ENCODE results near the gene SEMA5A. TPM values are rescaled to one million over a fixed set of nuclear protein-coding genes. Genes with fewer than 3 reads are reported as not detected.

The SEMA5A gene
- total RNA-seq, 1 donor from 2014 or later, result 13.8 TPM

GRCh38 chr5:9570876-9571275 is 25.0 kb upstream of the SEMA5A start:
- Histone ChIP-seq H3K79me2 (ENCODE audit: insufficient read depth, low read length) (no peaks in the 10 kb centered on the region), H3K4me3 (ENCODE audit: insufficient read depth, low read depth, low read length) (no peak overlapping the region), H2AFZ (ENCODE audit: low read depth, low read length) (no peak overlapping the region), H4K20me1 (ENCODE audit: insufficient read depth, low read length) (no peaks in the 10 kb centered on the region), H3K27me3 (ENCODE audit: insufficient read depth, low read length) (no peaks in the 10 kb centered on the region), H3K4me2 (ENCODE audit: low read length) (no peak overlapping the region), H3K9ac (ENCODE audit: low read length) (no peak overlapping the region), H3K4me1 (ENCODE audit: insufficient read depth, low read length) (no peaks in the 10 kb centered on the region), H3K9me3 (ENCODE audit: insufficient read depth, low read depth, low read length) (no peaks in the 10 kb centered on the region), H3K27ac (ENCODE audit: low read depth, low read length) (no peak overlapping the region), H3K36me3 (ENCODE audit: insufficient read depth, low read length) (no peaks in the 10 kb centered on the region)
- Mint-ChIP-seq H3K27ac (ENCODE audit: unreplicated experiment) (no peak overlapping the region), H3K9me3 (ENCODE audit: unreplicated experiment) (no peaks in the 10 kb centered on the region), H3K4me3 (ENCODE audit: unreplicated experiment) (no peak overlapping the region), H3K4me1 (ENCODE audit: low read depth, unreplicated experiment) (peaks cover 6% of the 10 kb centered on the region), H3K36me3 (ENCODE audit: low read depth, unreplicated experiment) (no peaks in the 10 kb centered on the region), H3K27me3 (ENCODE audit: low read depth, unreplicated experiment) (no peaks in the 10 kb centered on the region)
- DNase-seq (ENCODE audit: low read depth), result no peak
- TF ChIP-seq CTCF (IDR thresholded peaks at IDR 0.05; ENCODE audit: insufficient read depth, low read depth, low read length), result no peak
- no peak for TF ChIP-seq EZH2 (IDR thresholded peaks at IDR 0.05; ENCODE audit: insufficient read depth, low read length)
- no peak for FAIRE-seq

DNA sequence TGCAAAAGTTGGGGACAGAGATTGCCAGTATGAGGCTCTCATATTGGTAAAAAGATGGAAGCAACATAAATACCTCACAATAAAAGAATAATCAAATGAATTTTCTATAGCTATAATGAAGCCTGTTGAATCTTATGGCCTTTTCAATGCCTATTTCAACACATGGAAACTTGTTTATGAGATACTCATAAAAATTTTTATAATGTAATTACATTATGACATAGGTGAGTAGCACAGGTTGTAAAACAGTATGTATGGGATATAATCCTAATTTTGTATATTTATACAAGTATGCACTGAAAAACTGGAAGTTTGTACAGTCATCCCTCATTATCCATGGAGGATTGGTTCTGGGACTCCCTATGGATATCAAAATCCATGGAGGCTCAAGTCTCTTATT is 21.2 kb upstream of the SEMA5A start:
- no peaks in the 10 kb centered on the region for H3K27me3 Mint-ChIP-seq (ENCODE audit: low read depth, unreplicated experiment)
- Histone ChIP-seq H2AFZ (ENCODE audit: low read depth, low read length) (no peak overlapping the region), H3K9ac (ENCODE audit: low read length) (no peak overlapping the region), H3K4me1 (ENCODE audit: insufficient read depth, low read length) (peaks cover 7% of the 10 kb centered on the region), H3K9me3 (ENCODE audit: insufficient read depth, low read depth, low read length) (no peaks in the 10 kb centered on the region), H3K4me2 (ENCODE audit: low read length) (no peak overlapping the region), H3K27me3 (ENCODE audit: insufficient read depth, low read length) (no peaks in the 10 kb centered on the region), H3K36me3 (ENCODE audit: insufficient read depth, low read length) (no peaks in the 10 kb centered on the region), H4K20me1 (ENCODE audit: insufficient read depth, low read length) (no peaks in the 10 kb centered on the region), H3K27ac (ENCODE audit: low read depth, low read length) (no peak overlapping the region), H3K79me2 (ENCODE audit: insufficient read depth, low read length) (no peaks in the 10 kb centered on the region), H3K4me3 (ENCODE audit: insufficient read depth, low read depth, low read length) (no peak overlapping the region)
- no peaks in the 10 kb centered on the region for H3K36me3 Mint-ChIP-seq (ENCODE audit: low read depth, unreplicated experiment)
- H3K4me1 Mint-ChIP-seq (ENCODE audit: low read depth, unreplicated experiment), result peaks cover 25% of the 10 kb centered on the region
- H3K9me3 Mint-ChIP-seq (ENCODE audit: unreplicated experiment), result no peaks in the 10 kb centered on the region
- H3K4me3 Mint-ChIP-seq (ENCODE audit: unreplicated experiment), result no peak overlapping the region
- no peak for FAIRE-seq
- no peak for TF ChIP-seq EZH2 (IDR thresholded peaks at IDR 0.05; ENCODE audit: insufficient read depth, low read length)
- TF ChIP-seq CTCF (IDR thresholded peaks at IDR 0.05; ENCODE audit: insufficient read depth, low read depth, low read length), result no peak
- no peak overlapping the region for H3K27ac Mint-ChIP-seq (ENCODE audit: unreplicated experiment)
- DNase-seq (ENCODE audit: low read depth), result no peak

DNA sequence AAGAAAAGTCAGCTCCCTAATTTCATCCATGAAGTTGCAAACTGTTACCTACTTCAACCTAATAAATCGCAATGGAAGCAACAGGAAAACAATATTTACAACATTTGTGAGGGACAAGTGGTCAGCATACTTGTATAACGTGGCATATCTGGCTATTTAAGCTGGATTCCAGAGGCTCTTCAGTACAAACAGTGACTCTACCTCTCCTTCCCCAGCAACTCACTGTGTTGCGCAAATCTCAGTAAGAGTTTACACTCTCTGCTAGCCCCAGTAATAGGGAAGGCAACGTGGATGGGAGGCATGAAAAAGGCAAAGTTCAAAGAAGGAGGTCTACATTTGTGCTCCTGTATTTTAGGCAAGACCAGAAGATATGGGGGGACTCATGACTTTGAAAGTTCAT is 18.9 kb upstream of the SEMA5A start:
- H3K4me1 ChIP-seq (ENCODE audit: insufficient read depth, low read length), result peaks cover 10% of the 10 kb centered on the region
- no peaks in the 10 kb centered on the region for H3K27me3 Mint-ChIP-seq (ENCODE audit: low read depth, unreplicated experiment)
- H3K36me3 Mint-ChIP-seq (ENCODE audit: low read depth, unreplicated experiment), result no peaks in the 10 kb centered on the region
- H3K27ac Mint-ChIP-seq (ENCODE audit: unreplicated experiment), result no peak overlapping the region
- FAIRE-seq (no peak), DNase-seq (ENCODE audit: low read depth) (no peak)
- H3K9ac ChIP-seq (ENCODE audit: low read length), result no peak overlapping the region
- H3K4me3 Mint-ChIP-seq (ENCODE audit: unreplicated experiment), result no peak overlapping the region
- H3K9me3 ChIP-seq (ENCODE audit: insufficient read depth, low read depth, low read length), result no peaks in the 10 kb centered on the region
- no peaks in the 10 kb centered on the region for H3K9me3 Mint-ChIP-seq (ENCODE audit: unreplicated experiment)
- H3K79me2 ChIP-seq (ENCODE audit: insufficient read depth, low read length), result no peaks in the 10 kb centered on the region
- no peak overlapping the region for H3K4me3 ChIP-seq (ENCODE audit: insufficient read depth, low read depth, low read length)
- peaks cover 24% of the 10 kb centered on the region for H3K4me1 Mint-ChIP-seq (ENCODE audit: low read depth, unreplicated experiment)
- H4K20me1 ChIP-seq (ENCODE audit: insufficient read depth, low read length), result no peaks in the 10 kb centered on the region
- H3K4me2 ChIP-seq (ENCODE audit: low read length), result no peak overlapping the region
- TF ChIP-seq CTCF (IDR thresholded peaks at IDR 0.05; ENCODE audit: insufficient read depth, low read depth, low read length) (no peak), EZH2 (IDR thresholded peaks at IDR 0.05; ENCODE audit: insufficient read depth, low read length) (no peak)
- no peak overlapping the region for H3K27ac ChIP-seq (ENCODE audit: low read depth, low read length)
- no peak overlapping the region for H2AFZ ChIP-seq (ENCODE audit: low read depth, low read length)
- no peaks in the 10 kb centered on the region for H3K27me3 ChIP-seq (ENCODE audit: insufficient read depth, low read length)
- H3K36me3 ChIP-seq (ENCODE audit: insufficient read depth, low read length), result no peaks in the 10 kb centered on the region

All from astrocyte (in vitro differentiated cells and primary cell).